VCaP (cell line): ENCODE measurements around the gene CAMSAP1.
A peak's percentile ranks its signal among the peaks of the same experiment; 100 is the strongest.

Experiments
- H3K27ac ChIP-seq: fragments of 450-650 bp; 2 replicates; pipeline ENCODE4 v1.5.1; 2017
- TF ChIP-seq, protein P1 (sequence below): fragments of 450-650 bp; conservative IDR thresholded peaks from 2 replicates; pipeline ENCODE4 v1.5.1; 2017; ENCODE audit warnings: mild to moderate bottlenecking, moderate library complexity

The CAMSAP1 gene

DNA sequence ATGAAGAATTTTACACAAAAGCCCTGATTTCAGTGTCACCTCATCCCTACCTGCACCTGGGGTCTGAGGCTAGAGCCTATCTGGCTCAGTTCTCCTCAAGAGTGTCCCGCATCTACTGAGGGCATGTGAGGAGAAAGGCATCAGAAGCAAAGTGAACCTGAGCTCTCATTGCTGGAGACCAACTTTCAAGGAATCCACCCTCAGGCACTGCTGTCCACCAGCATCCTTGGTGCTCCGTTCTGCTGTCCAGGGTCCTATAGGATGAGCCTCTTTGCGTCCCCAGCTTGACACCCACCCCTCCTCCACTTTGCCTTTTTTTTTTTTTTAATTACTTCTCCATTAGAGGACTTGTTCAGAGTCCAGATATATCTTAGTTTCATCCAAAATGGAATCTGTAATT, 49.5 kb downstream of the CAMSAP1 start:
- TF ChIP-seq, protein P1, sequence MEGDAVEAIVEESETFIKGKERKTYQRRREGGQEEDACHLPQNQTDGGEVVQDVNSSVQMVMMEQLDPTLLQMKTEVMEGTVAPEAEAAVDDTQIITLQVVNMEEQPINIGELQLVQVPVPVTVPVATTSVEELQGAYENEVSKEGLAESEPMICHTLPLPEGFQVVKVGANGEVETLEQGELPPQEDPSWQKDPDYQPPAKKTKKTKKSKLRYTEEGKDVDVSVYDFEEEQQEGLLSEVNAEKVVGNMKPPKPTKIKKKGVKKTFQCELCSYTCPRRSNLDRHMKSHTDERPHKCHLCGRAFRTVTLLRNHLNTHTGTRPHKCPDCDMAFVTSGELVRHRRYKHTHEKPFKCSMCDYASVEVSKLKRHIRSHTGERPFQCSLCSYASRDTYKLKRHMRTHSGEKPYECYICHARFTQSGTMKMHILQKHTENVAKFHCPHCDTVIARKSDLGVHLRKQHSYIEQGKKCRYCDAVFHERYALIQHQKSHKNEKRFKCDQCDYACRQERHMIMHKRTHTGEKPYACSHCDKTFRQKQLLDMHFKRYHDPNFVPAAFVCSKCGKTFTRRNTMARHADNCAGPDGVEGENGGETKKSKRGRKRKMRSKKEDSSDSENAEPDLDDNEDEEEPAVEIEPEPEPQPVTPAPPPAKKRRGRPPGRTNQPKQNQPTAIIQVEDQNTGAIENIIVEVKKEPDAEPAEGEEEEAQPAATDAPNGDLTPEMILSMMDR = no peak
- no peak overlapping the region for H3K27ac ChIP-seq

DNA sequence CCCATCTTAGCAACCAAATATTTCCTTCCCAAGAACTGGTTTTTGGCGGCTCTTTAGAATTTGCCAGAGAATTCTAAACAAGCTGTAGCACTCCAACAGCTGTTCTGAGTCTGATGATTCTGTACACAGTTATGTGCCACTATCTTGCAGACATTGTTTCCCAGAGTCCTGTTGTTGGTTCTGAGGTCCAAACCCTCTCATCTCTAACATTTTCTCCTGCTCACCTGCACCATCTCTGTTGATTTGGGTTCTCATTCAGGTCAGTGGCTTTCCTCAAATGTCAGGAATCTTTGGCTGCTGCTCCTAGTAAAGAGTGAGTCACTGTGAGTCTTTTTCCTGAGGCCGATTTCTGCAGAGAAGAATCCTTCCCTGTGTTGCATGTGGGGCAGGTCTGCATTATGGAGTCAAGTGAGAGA, 50.0 kb downstream of the CAMSAP1 start:
- H3K27ac ChIP-seq = no peak overlapping the region
- TF ChIP-seq, protein P1 = no peak

DNA sequence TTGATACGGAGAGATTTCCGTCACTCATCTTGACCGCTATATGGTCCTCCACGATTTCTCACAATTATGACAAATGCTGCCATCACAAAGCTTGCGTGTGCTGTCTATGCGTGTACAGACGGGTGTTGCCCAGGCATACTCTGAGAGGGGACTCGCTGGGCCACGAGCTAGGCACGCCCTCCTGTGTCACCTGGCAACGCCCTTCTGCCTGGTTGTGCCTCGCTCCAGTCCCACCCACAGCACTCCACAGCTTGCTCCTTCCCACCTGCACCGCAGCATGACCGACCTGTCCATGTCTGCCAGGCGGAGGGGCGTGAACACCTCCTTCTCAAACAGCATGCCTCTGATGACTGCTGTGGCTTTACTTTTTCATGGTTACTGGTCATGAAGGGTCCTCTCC, 55.6 kb downstream of the CAMSAP1 start:
- TF ChIP-seq, protein P1 = no peak
- H3K27ac ChIP-seq = no peak overlapping the region

DNA sequence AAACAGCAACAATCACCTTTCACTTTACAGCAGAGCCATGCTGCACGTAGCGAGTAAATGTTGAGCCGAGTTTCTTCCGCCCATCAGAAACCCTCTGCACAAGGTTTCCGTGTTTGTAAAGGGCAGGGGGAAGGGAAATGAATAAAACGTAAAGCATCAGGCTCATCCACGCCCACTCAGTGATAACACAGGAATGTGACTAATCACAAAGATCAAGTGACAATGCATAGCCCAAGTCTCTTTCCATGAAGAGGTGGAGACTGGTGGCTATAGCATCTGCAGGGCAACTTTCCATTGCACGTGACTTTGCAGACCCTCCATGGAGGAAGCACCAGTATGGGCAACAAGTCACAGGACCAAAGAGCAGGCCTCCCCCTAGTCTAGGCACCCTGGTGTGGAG, 56.6 kb downstream of the CAMSAP1 start:
- TF ChIP-seq, protein P1 = no peak
- H3K27ac ChIP-seq = no peak overlapping the region

DNA sequence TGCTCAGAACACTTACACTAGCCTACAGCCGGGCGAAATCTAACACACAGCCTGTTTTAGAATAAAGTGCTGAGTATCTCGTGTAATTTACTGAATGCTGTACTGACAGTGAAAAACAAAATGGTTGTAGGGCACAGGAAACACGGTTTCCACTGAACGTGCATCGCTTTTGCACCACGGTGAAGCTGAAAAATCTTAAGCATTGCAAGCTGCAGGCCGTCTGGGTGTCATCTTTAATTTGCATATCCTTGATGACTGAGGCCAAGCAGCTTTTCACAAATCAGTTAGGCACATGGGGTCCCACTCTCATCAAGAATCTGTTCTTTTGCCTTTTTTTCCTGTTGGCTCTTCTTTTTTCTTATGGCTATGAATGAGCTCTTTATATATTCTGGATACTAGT, 58.2 kb downstream of the CAMSAP1 start:
- TF ChIP-seq, protein P1 = no peak
- no peak overlapping the region; the same call in 1 of the 2 replicates for H3K27ac ChIP-seq

DNA sequence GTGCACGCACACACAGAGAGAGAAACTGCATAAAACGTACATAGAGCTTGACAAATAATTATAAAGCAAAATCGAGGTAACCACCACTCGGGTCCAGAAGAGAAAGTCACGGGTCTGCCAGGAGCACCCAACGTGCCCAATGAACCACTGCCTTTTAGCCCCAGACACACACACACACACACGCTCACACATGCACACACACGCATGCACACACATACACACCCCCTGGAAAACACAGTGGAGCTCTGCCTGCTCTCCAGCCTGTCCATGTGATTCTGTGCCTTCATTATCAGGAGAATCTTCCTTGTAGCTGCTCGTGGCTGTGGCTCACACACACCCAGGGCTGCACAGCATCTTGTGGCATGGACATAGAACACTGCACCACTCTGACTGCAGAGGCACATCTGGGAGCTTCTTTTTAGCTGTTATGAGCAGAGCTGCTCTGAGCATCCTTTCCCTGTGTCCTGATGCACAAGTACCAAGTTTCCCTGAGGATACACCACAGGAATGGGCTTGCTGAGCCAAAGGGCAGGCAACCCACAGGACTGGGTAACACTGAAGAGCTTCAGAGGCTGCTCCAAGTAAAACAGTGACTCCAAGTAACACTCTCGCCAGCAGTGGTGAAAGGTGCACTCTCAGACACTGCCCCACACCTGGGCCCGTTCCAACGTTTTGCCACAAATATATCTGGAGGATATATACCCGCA, 58.9 kb downstream of the CAMSAP1 start:
- H3K27ac ChIP-seq = peak overlapping the region; percentile 6; the same call in 1 of the 2 replicates
- TF ChIP-seq, protein P1 = no peak

DNA sequence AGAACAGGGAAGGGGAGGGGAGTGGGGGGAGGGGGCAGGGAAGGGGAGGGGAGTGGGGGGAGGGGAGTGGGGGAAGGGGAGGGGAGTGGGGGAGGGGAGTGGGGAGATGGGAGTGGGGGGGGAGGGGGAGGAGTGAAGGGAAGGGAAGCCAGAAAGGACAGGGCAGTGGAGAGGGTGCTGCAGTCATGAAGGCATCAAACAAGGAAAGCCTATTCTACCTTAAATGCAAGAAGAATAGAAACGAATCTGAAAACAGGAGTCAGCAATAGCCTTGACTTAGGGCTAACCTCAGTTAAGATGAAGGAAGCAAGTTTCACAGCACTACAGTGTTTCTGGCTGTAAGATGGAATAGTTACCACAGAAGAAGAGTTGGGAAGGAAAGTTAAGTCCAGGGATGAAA, 59.5 kb downstream of the CAMSAP1 start:
- H3K27ac ChIP-seq = no peak overlapping the region
- TF ChIP-seq, protein P1 = no peak
